Muscle layer of duodenum (tissue), 2 donors: ENCODE results near the gene RHOD.
A peak's percentile ranks its signal among the peaks of the same experiment; 100 is the strongest.

ENCODE experiments used
- H3K27ac ChIP-seq: one replicate; pipeline ENCODE4 v1.7.0; 2013; ENCODE audit warnings: mild to moderate bottlenecking, low read length
- H3K27me3 ChIP-seq: one replicate; pipeline ENCODE4 v1.7.0; 2013; ENCODE audit warnings: low read depth, mild to moderate bottlenecking, control low read depth, low read length
- H3K36me3 ChIP-seq, 2 donors: one replicate each; pipeline ENCODE4 v1.7.0; 2013; ENCODE audit warnings: low read length in 2 of 2, control low read depth in 1 of 2, mild to moderate bottlenecking in 1 of 2; ENCODE audit not compliant: insufficient read depth in 2 of 2, control insufficient read depth in 1 of 2
- H3K4me1 ChIP-seq, 2 donors: one replicate each; pipeline ENCODE4 v1.7.0; 2013; ENCODE audit warnings: low read length in 2 of 2, mild to moderate bottlenecking in 2 of 2, control low read depth in 1 of 2, moderate library complexity in 1 of 2; ENCODE audit not compliant: insufficient read depth in 2 of 2, control insufficient read depth in 1 of 2
- H3K4me3 ChIP-seq, 2 donors: one replicate each; pipeline ENCODE4 v1.7.0; 2013; ENCODE audit warnings: low read length in 2 of 2, low read depth in 1 of 2, mild to moderate bottlenecking in 1 of 2
- H3K9me3 ChIP-seq, 2 donors: one replicate each; pipeline ENCODE4 v1.7.0; 2013; ENCODE audit warnings: low read length in 2 of 2, control low read depth in 1 of 2, mild to moderate bottlenecking in 1 of 2; ENCODE audit not compliant: control insufficient read depth in 1 of 2
- donor health status: healthy.

RHOD gene

GRCh38 chr11:67023957-67024353 is 32.7 kb upstream of the RHOD start:
- H3K4me1 ChIP-seq = peaks cover 0 to 16% of the 10 kb centered on the region in 2 donors
- H3K27me3 ChIP-seq = peaks cover 9% of the 10 kb centered on the region
- peak overlapping the region in 1 of 2 donors; percentile 63 for H3K4me3 ChIP-seq
- no peaks in the 10 kb centered on the region for H3K9me3 ChIP-seq
- H3K27ac ChIP-seq = no peak overlapping the region
- no peaks in the 10 kb centered on the region for H3K36me3 ChIP-seq

- Histone ChIP-seq H3K4me1 (peaks cover 0 to 16% of the 10 kb centered on the region in 2 donors), H3K9me3 (no peaks in the 10 kb centered on the region), H3K36me3 (no peaks in the 10 kb centered on the region), H3K4me3 (no peak overlapping the region), H3K27me3 (peaks cover 9% of the 10 kb centered on the region), H3K27ac (no peak overlapping the region)
These were observed 32.2 kb upstream of the RHOD start for GRCh38 chr11:67024410-67024809.

- H3K27me3 ChIP-seq = peaks cover 9% of the 10 kb centered on the region
These were observed 31.7 kb upstream of the RHOD start for GRCh38 chr11:67024966-67025365.

GRCh38 chr11:67025750-67026149 is 30.9 kb upstream of the RHOD start:
- peaks cover 9% of the 10 kb centered on the region for H3K27me3 ChIP-seq

More at GRCh38 chr11:67024966-67025365, 31.7 kb upstream of the RHOD start:
- Histone ChIP-seq H3K9me3 (no peaks in the 10 kb centered on the region), H3K36me3 (no peaks in the 10 kb centered on the region), H3K27ac (no peak overlapping the region), H3K4me1 (peaks cover 0 to 16% of the 10 kb centered on the region in 2 donors), H3K4me3 (no peak overlapping the region)

GRCh38 chr11:67026941-67027340 is 29.7 kb upstream of the RHOD start:
- no peaks in the 10 kb centered on the region for H3K36me3 ChIP-seq
- H3K27me3 ChIP-seq = peaks cover 9% of the 10 kb centered on the region
- peaks cover 0 to 16% of the 10 kb centered on the region in 2 donors for H3K4me1 ChIP-seq
- no peak overlapping the region for H3K4me3 ChIP-seq
- no peaks in the 10 kb centered on the region for H3K9me3 ChIP-seq
- H3K27ac ChIP-seq = no peak overlapping the region

More at GRCh38 chr11:67025750-67026149, 30.9 kb upstream of the RHOD start:
- Histone ChIP-seq H3K4me3 (no peak overlapping the region), H3K36me3 (no peaks in the 10 kb centered on the region), H3K27ac (no peak overlapping the region), H3K9me3 (no peaks in the 10 kb centered on the region), H3K4me1 (peaks cover 0 to 16% of the 10 kb centered on the region in 2 donors)

- Histone ChIP-seq H3K27ac (no peak overlapping the region), H3K9me3 (no peaks in the 10 kb centered on the region), H3K36me3 (no peaks in the 10 kb centered on the region), H3K27me3 (peaks cover 6% of the 10 kb centered on the region), H3K4me3 (no peak overlapping the region), H3K4me1 (peaks cover 0 to 11% of the 10 kb centered on the region in 2 donors)
These were observed 29.1 kb upstream of the RHOD start for GRCh38 chr11:67027483-67027930.

- H3K27me3 ChIP-seq = peaks cover 5% of the 10 kb centered on the region
- H3K9me3 ChIP-seq = no peaks in the 10 kb centered on the region
- H3K4me3 ChIP-seq = no peak overlapping the region
- no peak overlapping the region for H3K27ac ChIP-seq
- H3K36me3 ChIP-seq = no peaks in the 10 kb centered on the region
- peaks cover 0 to 7% of the 10 kb centered on the region in 2 donors for H3K4me1 ChIP-seq
These were observed 28.6 kb upstream of the RHOD start for GRCh38 chr11:67027943-67028542.

- H3K9me3 ChIP-seq = no peaks in the 10 kb centered on the region
- no peak overlapping the region for H3K27ac ChIP-seq
- no peaks in the 10 kb centered on the region for H3K36me3 ChIP-seq
- no peaks in the 10 kb centered on the region for H3K27me3 ChIP-seq
- H3K4me1 ChIP-seq = no peaks in the 10 kb centered on the region
- H3K4me3 ChIP-seq = no peak overlapping the region
These were observed 27.5 kb upstream of the RHOD start for GRCh38 chr11:67029146-67029545.

GRCh38 chr11:67030976-67031375 is 25.7 kb upstream of the RHOD start:
- H3K36me3 ChIP-seq = no peaks in the 10 kb centered on the region
- no peak overlapping the region for H3K4me3 ChIP-seq
- no peaks in the 10 kb centered on the region for H3K9me3 ChIP-seq
- no peaks in the 10 kb centered on the region for H3K27me3 ChIP-seq
- H3K27ac ChIP-seq = no peak overlapping the region
- no peaks in the 10 kb centered on the region for H3K4me1 ChIP-seq

GRCh38 chr11:67031791-67032561 is 24.7 kb upstream of the RHOD start:
- H3K9me3 ChIP-seq = no peaks in the 10 kb centered on the region
- H3K36me3 ChIP-seq = no peaks in the 10 kb centered on the region
- no peak overlapping the region for H3K27ac ChIP-seq
- H3K27me3 ChIP-seq = peaks cover under 1% of the 10 kb centered on the region
- H3K4me3 ChIP-seq = no peak overlapping the region
- H3K4me1 ChIP-seq = no peaks in the 10 kb centered on the region

- peaks cover 3% of the 10 kb centered on the region for H3K27me3 ChIP-seq
These were observed 23.7 kb upstream of the RHOD start for GRCh38 chr11:67032830-67033551.

More at GRCh38 chr11:67032830-67033551, 23.7 kb upstream of the RHOD start:
- H3K4me1 ChIP-seq = no peaks in the 10 kb centered on the region
- H3K27ac ChIP-seq = no peak overlapping the region
- H3K36me3 ChIP-seq = no peaks in the 10 kb centered on the region
- H3K4me3 ChIP-seq = no peak overlapping the region
- no peaks in the 10 kb centered on the region for H3K9me3 ChIP-seq
